Activated CD8-positive, alpha-beta memory T cell treated with anti-CD3 and anti-CD28 coated beads for 4 hours (primary cell): ENCODE measurements around the gene KIAA2012.

Experiments used
- DNase-seq, 2 donors: peaks; one replicate each; pipeline ENCODE4 v3.0.0-alpha.2; 2020; ENCODE audit warnings: low read depth in 2 of 2

KIAA2012 gene

GRCh38 chr2:202043475-202043874, 29.6 kb upstream of the KIAA2012 start:
- DNase-seq, result no peak

GRCh38 chr2:202044777-202045176, 28.3 kb upstream of the KIAA2012 start:
- no peak for DNase-seq

GRCh38 chr2:202046572-202046971, 26.5 kb upstream of the KIAA2012 start:
- no peak for DNase-seq

GRCh38 chr2:202049092-202049728, 23.8 kb upstream of the KIAA2012 start:
- no peak for DNase-seq

GRCh38 chr2:202049840-202050239, 23.2 kb upstream of the KIAA2012 start:
- DNase-seq, result no peak

- DNase-seq, result no peak
Observed at GRCh38 chr2:202050652-202051051, 22.4 kb upstream of the KIAA2012 start.

GRCh38 chr2:202051499-202052161, 21.4 kb upstream of the KIAA2012 start:
- no peak for DNase-seq

GRCh38 chr2:202052235-202052634, 20.8 kb upstream of the KIAA2012 start:
- DNase-seq, result no peak

- DNase-seq, result no peak
Observed at GRCh38 chr2:202054679-202055078, 18.4 kb upstream of the KIAA2012 start.

- no peak for DNase-seq
Observed at GRCh38 chr2:202056611-202057010, 16.4 kb upstream of the KIAA2012 start.

- DNase-seq, result no peak
Observed at GRCh38 chr2:202060218-202060617, 12.8 kb upstream of the KIAA2012 start.

GRCh38 chr2:202061695-202062094, 11.4 kb upstream of the KIAA2012 start:
- DNase-seq, result no peak

- DNase-seq, result no peak
Observed at GRCh38 chr2:202064171-202064880, 8.7 kb upstream of the KIAA2012 start.

GRCh38 chr2:202064881-202065230, 8.2 kb upstream of the KIAA2012 start:
- DNase-seq, result no peak

GRCh38 chr2:202065876-202066275, 7.2 kb upstream of the KIAA2012 start:
- DNase-seq, result no peak

- DNase-seq, result no peak
Observed at GRCh38 chr2:202066875-202067274, 6.2 kb upstream of the KIAA2012 start.

GRCh38 chr2:202067589-202067988, 5.5 kb upstream of the KIAA2012 start:
- DNase-seq, result no peak

- no peak for DNase-seq
Observed at GRCh38 chr2:202069170-202070067, 3.6 kb upstream of the KIAA2012 start.

GRCh38 chr2:202071107-202071506, 1.9 kb upstream of the KIAA2012 start:
- no peak for DNase-seq

GRCh38 chr2:202072226-202072625, 829 bp upstream of the KIAA2012 start:
- DNase-seq, result no peak

GRCh38 chr2:202074324-202074723, 1.3 kb downstream of the KIAA2012 start:
- DNase-seq, result no peak

GRCh38 chr2:202079310-202079709, 6.3 kb downstream of the KIAA2012 start:
- DNase-seq, result no peak
